GM19455 (cell line): Measurements from ENCODE around the gene ING3.

Experiments used
- ATAC-seq: cut with Tn5 transposase; IDR thresholded peaks from one replicate; pipeline ENCODE4 v1.9.1; 2021; ENCODE audit not compliant: unreplicated experiment

Gene ING3

DNA sequence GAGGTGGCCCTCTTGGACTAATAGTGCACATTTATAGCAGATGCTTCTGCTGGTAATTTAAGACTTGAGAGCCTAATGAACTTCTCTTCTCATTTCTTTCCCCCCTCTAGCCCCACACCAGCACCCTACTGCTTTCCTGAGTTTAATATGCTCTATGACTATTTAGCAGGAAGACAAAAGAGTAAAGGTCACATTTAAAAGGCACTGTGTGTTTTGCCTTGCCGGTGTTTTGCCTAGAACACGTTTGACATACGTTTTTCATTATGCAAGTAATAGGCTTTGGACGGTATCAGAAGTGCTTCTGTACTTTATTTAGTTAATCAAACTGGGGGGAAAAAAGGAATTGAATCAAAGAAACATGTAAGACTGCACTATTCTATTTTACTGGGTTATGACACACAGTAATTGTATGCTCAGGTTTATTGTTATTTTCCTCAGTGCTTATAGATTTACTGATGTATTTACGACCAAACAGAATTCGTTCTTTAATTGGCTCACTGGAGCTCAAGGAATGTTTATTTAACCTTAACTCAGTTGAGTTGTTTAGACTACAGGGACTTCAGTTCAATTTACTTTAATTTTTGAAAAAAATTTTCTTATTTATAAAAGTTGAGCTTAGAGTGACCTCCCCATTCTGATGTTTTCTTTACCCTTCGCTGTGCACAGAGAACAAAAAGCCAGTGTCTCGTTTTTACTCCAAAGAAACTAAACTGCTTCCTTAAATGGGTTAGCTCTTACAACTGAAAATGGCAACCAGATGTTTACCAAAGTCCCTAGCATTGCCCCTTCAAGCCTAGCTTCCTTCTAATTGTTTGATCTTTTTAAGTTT lies 73.3 kb downstream of the ING3 start:
- no peak for ATAC-seq

DNA sequence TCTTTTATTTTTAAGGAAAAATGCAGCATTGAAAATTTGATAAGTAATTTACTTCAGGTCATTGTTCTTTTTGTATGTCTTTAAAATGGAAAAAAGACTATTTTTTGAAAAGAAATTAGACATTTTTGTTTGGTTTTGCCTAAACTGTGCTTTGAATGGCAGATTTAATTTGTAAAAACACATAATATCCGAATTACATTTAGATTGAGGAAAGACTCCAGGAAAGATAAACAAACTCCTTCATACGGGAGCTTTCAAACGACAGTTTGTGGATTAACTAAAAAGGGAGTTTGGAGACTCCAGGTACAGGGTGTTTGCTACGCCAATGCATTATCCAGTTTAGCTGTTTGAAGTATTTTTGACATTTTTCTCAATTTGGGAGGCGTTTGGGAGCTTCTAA lies 74.0 kb downstream of the ING3 start:
- no peak for ATAC-seq

DNA sequence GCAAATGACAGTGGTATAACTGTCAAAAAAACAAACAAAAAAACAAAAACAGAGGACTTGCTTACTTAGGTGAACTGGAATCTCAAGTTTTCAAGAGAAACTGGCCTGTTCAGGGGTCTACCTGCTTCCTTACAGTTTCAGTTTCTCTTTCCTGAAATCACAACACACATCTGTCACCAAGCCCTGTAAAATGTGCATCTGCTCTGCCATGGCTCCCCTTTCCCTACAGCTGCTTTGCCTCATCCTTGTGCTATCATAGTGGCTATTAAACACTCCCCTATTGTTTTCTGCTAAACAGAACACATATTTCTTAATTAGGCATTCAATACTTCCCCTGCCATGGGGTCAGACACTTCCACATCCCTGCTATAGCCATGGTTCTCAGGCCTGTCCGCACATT lies 75.6 kb downstream of the ING3 start:
- no peak for ATAC-seq

DNA sequence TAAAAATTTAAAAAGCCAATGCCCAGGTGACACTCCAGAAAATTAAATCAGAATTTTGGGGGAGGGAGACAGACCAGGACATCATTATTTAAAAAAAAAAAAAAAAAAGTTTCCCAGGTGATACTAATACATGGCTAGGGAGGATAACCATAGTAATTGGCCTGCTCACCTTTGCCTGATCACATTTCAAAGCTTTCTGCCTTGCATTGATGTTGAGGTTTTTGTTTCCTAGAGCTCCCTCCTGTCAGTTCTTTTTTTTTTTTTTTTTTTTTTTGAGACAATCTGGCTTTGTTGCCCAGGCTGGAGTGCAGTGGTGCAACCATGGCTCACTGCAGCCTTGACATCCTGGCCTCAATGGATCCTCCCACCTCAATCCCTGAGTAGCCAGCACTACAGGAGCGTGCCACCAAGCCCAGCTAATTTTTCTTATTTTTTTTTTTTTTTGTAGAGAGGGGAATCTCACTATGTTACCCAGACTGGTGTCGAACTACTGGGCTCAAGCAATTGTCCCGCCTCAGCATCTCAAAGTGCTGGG lies 76.1 kb downstream of the ING3 start:
- no peak for ATAC-seq
